Suprapubic skin (tissue), 3 donors: ENCODE data around the gene SIDT1.

Experiments used
- EP300 ChIP-seq: sonication (generic); formaldehyde crosslinking; IDR thresholded peaks from one replicate; pipeline ENCODE4 v1.6.1; 2017; ENCODE audit warnings: antibody characterized with exemption
- TF ChIP-seq, protein P1 (sequence below), 2 donors: fragments of 200-600 bp in 1 of 2; fragments of 450-650 bp in 1 of 2; sonication (generic) in 1 of 2; IDR thresholded peaks; one replicate each; pipeline ENCODE4 v1.5.1; 2016 to 2019; ENCODE audit warnings: antibody characterized with exemption in 2 of 2, mild to moderate bottlenecking in 1 of 2, moderate library complexity in 1 of 2

GRCh38 chr3:113533534-113533892 lies 1.2 kb downstream of the SIDT1 start:
- TF ChIP-seq EP300 = no peak
- TF ChIP-seq, protein P1, sequence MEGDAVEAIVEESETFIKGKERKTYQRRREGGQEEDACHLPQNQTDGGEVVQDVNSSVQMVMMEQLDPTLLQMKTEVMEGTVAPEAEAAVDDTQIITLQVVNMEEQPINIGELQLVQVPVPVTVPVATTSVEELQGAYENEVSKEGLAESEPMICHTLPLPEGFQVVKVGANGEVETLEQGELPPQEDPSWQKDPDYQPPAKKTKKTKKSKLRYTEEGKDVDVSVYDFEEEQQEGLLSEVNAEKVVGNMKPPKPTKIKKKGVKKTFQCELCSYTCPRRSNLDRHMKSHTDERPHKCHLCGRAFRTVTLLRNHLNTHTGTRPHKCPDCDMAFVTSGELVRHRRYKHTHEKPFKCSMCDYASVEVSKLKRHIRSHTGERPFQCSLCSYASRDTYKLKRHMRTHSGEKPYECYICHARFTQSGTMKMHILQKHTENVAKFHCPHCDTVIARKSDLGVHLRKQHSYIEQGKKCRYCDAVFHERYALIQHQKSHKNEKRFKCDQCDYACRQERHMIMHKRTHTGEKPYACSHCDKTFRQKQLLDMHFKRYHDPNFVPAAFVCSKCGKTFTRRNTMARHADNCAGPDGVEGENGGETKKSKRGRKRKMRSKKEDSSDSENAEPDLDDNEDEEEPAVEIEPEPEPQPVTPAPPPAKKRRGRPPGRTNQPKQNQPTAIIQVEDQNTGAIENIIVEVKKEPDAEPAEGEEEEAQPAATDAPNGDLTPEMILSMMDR (IDR thresholded peaks at IDR 0.05) = no peak
